Measurements from ENCODE around the gene GPM6B. TPM values are rescaled to one million over a fixed set of nuclear protein-coding genes. Genes with fewer than 3 reads are reported as not detected.

The GPM6B gene
- total RNA-seq, 3 donors from 2014 or later: 0.08 to 0.13 (median 0.10) TPM

DNA sequence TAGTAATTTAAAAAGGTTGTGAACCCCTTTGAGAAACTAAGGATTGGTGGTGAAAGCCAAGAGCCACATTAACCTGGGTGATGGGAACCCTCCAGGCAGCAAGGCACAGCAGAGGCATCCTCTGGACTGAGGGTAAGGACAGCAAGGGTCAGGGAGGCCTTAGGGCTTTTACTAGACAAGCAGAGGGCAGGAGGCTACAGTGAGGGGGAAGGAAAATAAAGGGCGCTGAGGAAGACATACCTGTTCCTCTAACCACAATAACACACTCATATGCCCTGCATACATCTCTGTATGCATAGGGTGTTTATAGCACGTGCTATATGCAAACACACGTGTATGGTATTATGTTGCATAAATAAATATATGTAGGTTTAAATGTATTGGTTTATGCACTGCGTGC is 18.7 kb downstream of the GPM6B start:
- DNase-seq (no peak), ATAC-seq (no peak)
- Mint-ChIP-seq H3K9me3 (no peaks in the 10 kb centered on the region), H3K36me3 (ENCODE audit: insufficient read depth) (no peaks in the 10 kb centered on the region), H3K4me3 (no peak overlapping the region), H3K27me3 (ENCODE audit: low read depth) (no peaks in the 10 kb centered on the region), H3K4me1 (ENCODE audit: low read depth) (no peaks in the 10 kb centered on the region)

DNA sequence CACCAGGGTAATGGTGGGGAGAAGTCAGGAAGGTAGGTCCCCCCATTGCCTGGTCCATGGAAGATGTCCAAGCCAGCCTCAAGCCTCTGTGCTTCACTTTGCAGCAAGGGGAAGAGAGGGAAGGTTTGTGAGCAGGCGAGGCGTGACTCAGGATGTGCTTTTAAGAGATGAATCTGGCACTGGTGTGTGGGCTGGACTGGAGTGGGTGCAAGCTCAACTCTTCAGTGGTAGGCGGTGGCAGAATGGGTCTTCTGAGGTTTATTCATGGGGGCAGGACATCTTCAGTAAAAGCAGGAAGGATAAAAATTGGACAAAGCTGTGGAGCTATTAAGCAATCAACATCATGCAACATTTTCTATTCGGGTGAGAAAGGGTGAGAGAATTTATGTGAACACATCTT is 19.4 kb downstream of the GPM6B start:
- Mint-ChIP-seq H3K36me3 (ENCODE audit: insufficient read depth) (no peaks in the 10 kb centered on the region), H3K9me3 (no peaks in the 10 kb centered on the region), H3K4me3 (no peak overlapping the region), H3K4me1 (ENCODE audit: low read depth) (no peaks in the 10 kb centered on the region), H3K27me3 (ENCODE audit: low read depth) (no peaks in the 10 kb centered on the region)
- ATAC-seq: no peak
- no peak for DNase-seq

GRCh38 chrX:13794417-13794816 is 22.5 kb downstream of the GPM6B start:
- Mint-ChIP-seq H3K4me1 (ENCODE audit: low read depth) (no peaks in the 10 kb centered on the region), H3K4me3 (no peak overlapping the region), H3K9me3 (no peaks in the 10 kb centered on the region), H3K27me3 (ENCODE audit: low read depth) (no peaks in the 10 kb centered on the region), H3K36me3 (ENCODE audit: insufficient read depth) (no peaks in the 10 kb centered on the region)
- DNase-seq: no peak
- no peak for ATAC-seq

GRCh38 chrX:13793897-13794296 is 23.0 kb downstream of the GPM6B start:
- Mint-ChIP-seq H3K4me3 (no peak overlapping the region), H3K27me3 (ENCODE audit: low read depth) (no peaks in the 10 kb centered on the region)

DNA sequence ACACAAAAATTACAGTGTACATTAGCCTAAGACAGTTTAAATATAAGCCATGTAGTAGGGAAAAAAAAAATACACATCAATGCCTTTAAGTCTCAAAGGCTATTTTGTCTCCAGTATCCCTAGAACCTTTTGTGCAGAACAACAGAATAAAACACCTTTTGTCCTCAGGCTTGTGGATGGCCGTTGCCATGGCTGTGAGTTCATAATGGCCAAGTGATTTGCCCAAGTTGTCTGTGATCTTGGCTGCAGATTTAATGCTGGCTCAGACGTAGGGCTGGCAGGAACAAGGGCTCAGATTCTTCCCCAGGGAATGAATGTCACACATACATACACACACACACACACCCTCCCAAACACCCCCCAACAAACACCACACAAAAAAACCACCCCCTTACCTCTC is 25.3 kb downstream of the GPM6B start:
- H3K4me1 Mint-ChIP-seq (ENCODE audit: low read depth): no peaks in the 10 kb centered on the region
- DNase-seq: no peak
- no peak for ATAC-seq
- H3K9me3 Mint-ChIP-seq: no peaks in the 10 kb centered on the region
- no peaks in the 10 kb centered on the region for H3K36me3 Mint-ChIP-seq (ENCODE audit: insufficient read depth)
- no peaks in the 10 kb centered on the region for H3K27me3 Mint-ChIP-seq (ENCODE audit: low read depth)
- no peak overlapping the region for H3K4me3 Mint-ChIP-seq

More at GRCh38 chrX:13793897-13794296, 23.0 kb downstream of the GPM6B start:
- no peak for DNase-seq
- Mint-ChIP-seq H3K9me3 (no peaks in the 10 kb centered on the region), H3K36me3 (ENCODE audit: insufficient read depth) (no peaks in the 10 kb centered on the region), H3K4me1 (ENCODE audit: low read depth) (no peaks in the 10 kb centered on the region)
- no peak for ATAC-seq

DNA sequence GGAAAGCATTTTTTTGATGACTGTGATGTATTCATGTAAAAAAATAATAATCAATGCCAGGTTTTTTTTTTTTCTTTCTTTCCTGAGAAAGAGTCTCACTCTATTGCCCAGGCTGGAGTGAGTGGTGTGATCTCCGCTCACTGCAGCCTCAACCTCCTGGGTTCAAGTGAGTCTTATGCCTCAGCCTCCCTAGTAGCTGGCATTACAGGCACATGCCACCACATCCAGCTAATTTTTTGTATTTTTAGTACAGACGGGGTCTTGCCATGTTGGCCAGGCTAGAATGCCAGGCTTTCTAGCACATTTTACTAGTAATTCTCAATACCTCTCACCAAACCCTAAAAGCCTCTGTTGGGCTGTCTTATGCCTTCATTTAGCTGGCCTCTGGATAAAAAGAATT is 25.7 kb downstream of the GPM6B start:
- Mint-ChIP-seq H3K4me1 (ENCODE audit: low read depth) (no peaks in the 10 kb centered on the region), H3K36me3 (ENCODE audit: insufficient read depth) (no peaks in the 10 kb centered on the region), H3K4me3 (no peak overlapping the region), H3K27me3 (ENCODE audit: low read depth) (no peaks in the 10 kb centered on the region), H3K9me3 (no peaks in the 10 kb centered on the region)
- DNase-seq (no peak), ATAC-seq (no peak)

DNA sequence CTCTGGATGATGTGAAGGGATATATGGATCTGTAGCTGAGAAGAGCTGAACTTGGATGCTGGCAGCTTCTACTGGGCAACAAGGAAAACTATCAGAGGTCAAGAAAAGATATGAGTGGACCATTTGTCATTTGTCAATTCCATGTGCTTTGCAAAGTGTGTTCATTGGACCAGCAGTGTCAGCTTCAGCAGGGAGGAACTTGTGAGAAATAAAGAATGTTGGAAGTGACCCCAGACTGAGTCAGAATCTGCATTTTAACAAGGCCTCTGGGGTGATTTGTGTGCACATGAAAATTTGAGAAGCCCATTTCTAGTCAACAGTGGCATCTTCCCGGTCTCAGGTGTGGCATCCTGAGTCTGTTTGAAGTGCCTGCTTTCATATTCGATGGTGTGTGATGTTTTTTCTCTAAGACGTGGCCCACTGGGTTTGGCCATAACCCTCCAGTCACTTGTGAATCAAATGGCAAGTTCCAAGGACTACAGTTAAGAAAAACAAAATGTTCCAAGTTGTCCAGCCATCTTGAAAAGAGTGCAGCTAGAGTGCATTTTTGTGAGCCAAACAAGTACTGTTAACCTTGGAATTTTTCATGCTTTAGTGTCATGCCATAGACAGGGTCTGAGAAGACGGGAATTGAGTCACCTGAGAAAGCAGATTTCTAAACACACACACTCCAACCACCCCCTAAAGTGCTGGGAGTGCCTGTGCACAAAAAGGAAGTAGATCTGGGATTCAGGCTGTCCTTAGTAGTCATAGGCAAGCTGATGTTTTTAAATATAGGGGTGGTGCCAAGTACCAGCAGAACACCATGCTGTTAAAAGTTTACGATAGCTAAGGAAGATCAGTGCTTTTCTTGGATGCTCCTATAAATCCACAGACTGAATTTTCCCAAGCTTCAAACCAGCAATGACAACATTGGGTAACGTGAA is 26.4 kb downstream of the GPM6B start:
- no peaks in the 10 kb centered on the region for H3K27me3 Mint-ChIP-seq (ENCODE audit: low read depth)
- no peak for ATAC-seq
- no peaks in the 10 kb centered on the region for H3K4me1 Mint-ChIP-seq (ENCODE audit: low read depth)
- no peaks in the 10 kb centered on the region for H3K9me3 Mint-ChIP-seq
- no peak for DNase-seq
- no peak overlapping the region for H3K4me3 Mint-ChIP-seq
- no peaks in the 10 kb centered on the region for H3K36me3 Mint-ChIP-seq (ENCODE audit: insufficient read depth)

GRCh38 chrX:13786048-13786447 is 30.8 kb downstream of the GPM6B start:
- Mint-ChIP-seq H3K27me3 (ENCODE audit: low read depth) (no peaks in the 10 kb centered on the region), H3K4me3 (no peak overlapping the region), H3K36me3 (ENCODE audit: insufficient read depth) (no peaks in the 10 kb centered on the region), H3K4me1 (ENCODE audit: low read depth) (no peaks in the 10 kb centered on the region), H3K9me3 (no peaks in the 10 kb centered on the region)
- ATAC-seq (no peak), DNase-seq (no peak)

DNA sequence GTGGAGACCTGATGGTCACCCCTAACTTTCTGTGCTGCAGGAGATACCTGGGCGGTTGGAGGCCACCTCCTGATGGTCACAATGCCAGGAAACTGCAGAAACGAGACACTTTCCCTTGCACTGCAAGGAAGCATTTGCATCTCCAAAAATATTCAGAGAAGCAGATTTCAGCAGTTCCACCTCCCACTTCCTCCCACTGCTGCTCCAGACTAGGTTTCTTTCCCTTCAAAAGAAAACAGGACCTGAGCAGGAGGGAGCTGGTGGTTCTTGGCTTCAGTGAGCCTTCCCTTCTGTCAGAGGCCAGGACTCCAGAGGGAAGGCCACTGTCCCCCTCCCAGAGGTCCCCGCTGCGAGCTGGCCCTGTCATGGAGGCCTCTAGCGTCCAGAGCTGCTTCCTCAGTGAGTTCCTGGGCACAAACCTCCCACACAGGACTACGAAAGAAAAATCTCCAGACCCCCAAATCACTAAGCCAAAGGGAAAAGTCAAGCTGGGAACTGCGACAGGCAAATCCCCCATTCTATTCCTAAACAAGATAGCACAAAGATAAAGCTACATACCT is 35.9 kb downstream of the GPM6B start:
- Mint-ChIP-seq H3K27me3 (ENCODE audit: low read depth) (no peaks in the 10 kb centered on the region), H3K4me1 (ENCODE audit: low read depth) (no peaks in the 10 kb centered on the region), H3K4me3 (no peak overlapping the region), H3K9me3 (no peaks in the 10 kb centered on the region), H3K36me3 (ENCODE audit: insufficient read depth) (peaks cover under 1% of the 10 kb centered on the region)
- ATAC-seq (no peak), DNase-seq (no peak)

GRCh38 chrX:13778916-13779315 is 38.0 kb downstream of the GPM6B start:
- DNase-seq (no peak), ATAC-seq (no peak)
- Mint-ChIP-seq H3K9me3 (no peaks in the 10 kb centered on the region), H3K27me3 (ENCODE audit: low read depth) (no peaks in the 10 kb centered on the region), H3K4me3 (no peak overlapping the region), H3K4me1 (ENCODE audit: low read depth) (no peaks in the 10 kb centered on the region), H3K36me3 (ENCODE audit: insufficient read depth) (peaks cover 7% of the 10 kb centered on the region)

DNA sequence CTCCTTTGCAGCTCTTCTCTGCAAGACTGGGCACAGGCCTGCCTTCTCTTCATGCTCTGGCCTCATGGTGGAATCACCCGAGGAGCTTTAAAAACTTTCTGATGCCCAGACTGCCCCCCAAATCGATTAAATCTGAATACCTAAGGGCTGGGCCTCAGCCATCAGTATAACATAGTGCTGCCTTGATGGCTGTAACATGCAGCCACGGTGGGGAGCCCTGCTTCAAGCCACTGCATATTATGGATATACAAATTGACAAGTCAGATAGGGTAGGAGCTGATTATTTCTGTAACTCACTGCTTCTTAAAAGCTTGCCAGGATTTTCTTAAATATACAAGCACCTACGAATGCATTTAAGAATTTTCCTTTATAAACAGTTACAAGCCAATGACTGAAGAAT is 40.5 kb downstream of the GPM6B start:
- DNase-seq (no peak), ATAC-seq (no peak)
- Mint-ChIP-seq H3K4me3 (no peak overlapping the region), H3K4me1 (ENCODE audit: low read depth) (no peaks in the 10 kb centered on the region), H3K36me3 (ENCODE audit: insufficient read depth) (peaks cover 9% of the 10 kb centered on the region), H3K27me3 (ENCODE audit: low read depth) (no peaks in the 10 kb centered on the region), H3K9me3 (no peaks in the 10 kb centered on the region)

DNA sequence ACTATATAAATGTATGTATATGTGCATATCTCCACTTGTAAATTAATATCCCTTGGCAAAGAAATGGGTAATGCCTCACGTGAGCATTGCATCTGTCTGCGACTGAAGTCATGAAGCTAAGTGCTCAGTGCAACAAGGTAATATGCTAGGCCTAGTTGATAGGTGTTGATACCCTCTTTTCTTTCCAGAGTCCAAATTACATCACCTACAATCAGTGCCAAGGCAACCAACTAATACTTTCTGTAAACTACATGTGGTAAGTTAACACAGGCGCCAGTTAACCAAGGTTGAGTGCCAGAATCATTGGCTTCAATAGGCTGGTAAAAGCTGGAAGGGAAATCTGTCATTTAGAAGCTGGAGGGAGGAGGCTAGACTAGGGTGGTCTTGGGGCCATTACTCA is 41.1 kb downstream of the GPM6B start:
- no peak overlapping the region for H3K4me3 Mint-ChIP-seq
- H3K9me3 Mint-ChIP-seq: no peaks in the 10 kb centered on the region
- DNase-seq: no peak
- H3K27me3 Mint-ChIP-seq (ENCODE audit: low read depth): no peaks in the 10 kb centered on the region
- H3K4me1 Mint-ChIP-seq (ENCODE audit: low read depth): no peaks in the 10 kb centered on the region
- H3K36me3 Mint-ChIP-seq (ENCODE audit: insufficient read depth): peaks cover 9% of the 10 kb centered on the region
- no peak for ATAC-seq

DNA sequence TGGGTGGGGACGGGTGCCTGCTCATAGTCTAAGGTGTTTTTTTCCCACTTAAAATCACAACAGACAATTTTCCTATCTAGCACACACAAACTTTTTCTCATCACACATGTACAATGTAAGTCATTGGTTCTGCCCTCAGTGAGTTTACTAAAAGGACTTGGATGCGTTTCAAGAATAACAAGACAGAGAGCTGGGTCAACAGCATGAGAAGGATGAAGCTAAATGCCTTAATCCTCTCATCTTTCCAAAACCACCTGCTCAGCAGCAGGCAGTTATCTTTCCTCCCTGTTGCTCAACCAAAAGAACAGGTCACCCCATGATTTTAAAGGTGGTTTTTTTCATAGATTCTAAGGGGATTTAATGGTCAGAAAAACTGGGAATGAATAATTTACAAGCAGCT is 42.2 kb downstream of the GPM6B start:
- Mint-ChIP-seq H3K9me3 (no peaks in the 10 kb centered on the region), H3K4me3 (no peak overlapping the region), H3K4me1 (ENCODE audit: low read depth) (no peaks in the 10 kb centered on the region), H3K36me3 (ENCODE audit: insufficient read depth) (peaks cover 14% of the 10 kb centered on the region), H3K27me3 (ENCODE audit: low read depth) (no peaks in the 10 kb centered on the region)
- DNase-seq (no peak), ATAC-seq (no peak)

- no peaks in the 10 kb centered on the region for H3K27me3 Mint-ChIP-seq (ENCODE audit: low read depth)
- no peaks in the 10 kb centered on the region for H3K9me3 Mint-ChIP-seq
- ATAC-seq: no peak
- H3K4me1 Mint-ChIP-seq (ENCODE audit: low read depth): no peaks in the 10 kb centered on the region
- DNase-seq: no peak
- H3K36me3 Mint-ChIP-seq (ENCODE audit: insufficient read depth): peaks cover 37% of the 10 kb centered on the region
- H3K4me3 Mint-ChIP-seq: no peak overlapping the region
Measured at GRCh38 chrX:13770013-13770535, 46.8 kb downstream of the GPM6B start.

- no peaks in the 10 kb centered on the region for H3K4me1 Mint-ChIP-seq (ENCODE audit: low read depth)
- no peak overlapping the region for H3K4me3 Mint-ChIP-seq
- no peaks in the 10 kb centered on the region for H3K27me3 Mint-ChIP-seq (ENCODE audit: low read depth)
- H3K36me3 Mint-ChIP-seq (ENCODE audit: insufficient read depth): peaks cover 34% of the 10 kb centered on the region
- no peak for DNase-seq
- ATAC-seq: no peak
- no peaks in the 10 kb centered on the region for H3K9me3 Mint-ChIP-seq
Measured at GRCh38 chrX:13768939-13769338, 48.0 kb downstream of the GPM6B start.

Data from activated T-cell treated with anti-CD3 and anti-CD28 coated beads, Interleukin-2, amount 50 U/mL, for 4 hours (primary cell).